Hematopoietic multipotent progenitor cell treated with erythropoietin and hydrocortisone succinate and interleukin-3 and kit ligand, for 6 days (in vitro differentiated cells): ENCODE data around the gene VPS11.
"Not testable (repeated sequence)": the region's sequence is repeated elsewhere in the genome, so short reads cannot be mapped to it uniquely, and the experiment has no call there.

Experiments used
- DNase-seq: peaks from one replicate; pipeline ENCODE4 v3.0.0-alpha.2; 2015

VPS11 gene

GRCh38 chr11:119084663-119085436, 17.2 kb downstream of the VPS11 start, which contains the start of gene HMBS:
Gene HMBS (plus strand): TSS chr11:119084881. CDS start chr11:119085034, 153 bp downstream.
- peak; percentile 97 for DNase-seq

DNA sequence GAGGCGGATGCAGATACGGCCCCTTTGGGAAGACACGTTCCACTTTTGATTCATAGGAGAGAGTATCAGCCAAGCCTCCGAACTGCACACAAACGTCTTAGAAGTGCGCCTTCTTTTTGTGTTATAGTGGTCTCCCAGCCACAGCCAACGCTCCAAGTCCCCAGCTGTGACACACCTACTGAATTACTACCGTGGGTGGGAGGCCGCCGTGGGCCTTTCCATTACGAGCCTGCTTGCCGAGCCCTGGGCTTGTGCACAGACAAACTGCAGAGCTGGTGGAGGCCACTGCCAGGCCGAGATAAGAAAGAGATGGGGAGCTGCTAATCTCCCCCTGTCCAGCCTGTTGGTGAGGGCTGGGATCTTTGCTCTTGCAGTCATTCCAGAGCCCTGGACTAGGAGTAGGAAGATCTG, 17.8 kb downstream of the VPS11 start:
- DNase-seq, result peak; percentile 91

GRCh38 chr11:119087123-119087522, 19.5 kb downstream of the VPS11 start:
- DNase-seq, result peak; percentile 75

DNA sequence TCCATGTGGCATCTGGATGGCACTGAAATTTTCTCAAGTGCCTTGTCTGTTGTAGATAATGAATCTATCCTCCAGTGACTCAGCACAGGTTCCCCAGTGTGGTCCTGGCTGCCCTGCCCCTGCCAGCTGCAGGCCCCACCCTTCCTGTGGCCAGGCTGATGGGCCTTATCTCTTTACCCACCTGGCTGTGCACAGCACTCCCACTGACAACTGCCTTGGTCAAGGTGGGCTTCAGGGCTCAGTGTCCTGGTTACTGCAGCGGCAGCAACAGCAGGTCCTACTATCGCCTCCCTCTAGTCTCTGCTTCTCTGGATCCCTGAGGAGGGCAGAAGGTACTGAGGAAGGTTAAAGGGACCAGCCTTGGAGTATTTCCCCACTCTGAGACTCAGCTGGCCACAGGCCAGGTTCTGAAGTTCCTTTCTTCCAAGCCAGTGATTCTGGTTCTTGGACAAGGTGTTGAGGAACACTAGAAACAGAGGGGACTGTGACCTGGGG, 20.2 kb downstream of the VPS11 start:
- DNase-seq, result peak; percentile 98

- no peak for DNase-seq
Observed at GRCh38 chr11:119088406-119088805, 20.8 kb downstream of the VPS11 start.

- peak; percentile 43 for DNase-seq
Observed at GRCh38 chr11:119089319-119089718, 21.7 kb downstream of the VPS11 start.

- peak; percentile 25 for DNase-seq
Observed at GRCh38 chr11:119091178-119091577, 23.6 kb downstream of the VPS11 start.

GRCh38 chr11:119091966-119092879, 24.6 kb downstream of the VPS11 start:
- peak; percentile 67 for DNase-seq

DNA sequence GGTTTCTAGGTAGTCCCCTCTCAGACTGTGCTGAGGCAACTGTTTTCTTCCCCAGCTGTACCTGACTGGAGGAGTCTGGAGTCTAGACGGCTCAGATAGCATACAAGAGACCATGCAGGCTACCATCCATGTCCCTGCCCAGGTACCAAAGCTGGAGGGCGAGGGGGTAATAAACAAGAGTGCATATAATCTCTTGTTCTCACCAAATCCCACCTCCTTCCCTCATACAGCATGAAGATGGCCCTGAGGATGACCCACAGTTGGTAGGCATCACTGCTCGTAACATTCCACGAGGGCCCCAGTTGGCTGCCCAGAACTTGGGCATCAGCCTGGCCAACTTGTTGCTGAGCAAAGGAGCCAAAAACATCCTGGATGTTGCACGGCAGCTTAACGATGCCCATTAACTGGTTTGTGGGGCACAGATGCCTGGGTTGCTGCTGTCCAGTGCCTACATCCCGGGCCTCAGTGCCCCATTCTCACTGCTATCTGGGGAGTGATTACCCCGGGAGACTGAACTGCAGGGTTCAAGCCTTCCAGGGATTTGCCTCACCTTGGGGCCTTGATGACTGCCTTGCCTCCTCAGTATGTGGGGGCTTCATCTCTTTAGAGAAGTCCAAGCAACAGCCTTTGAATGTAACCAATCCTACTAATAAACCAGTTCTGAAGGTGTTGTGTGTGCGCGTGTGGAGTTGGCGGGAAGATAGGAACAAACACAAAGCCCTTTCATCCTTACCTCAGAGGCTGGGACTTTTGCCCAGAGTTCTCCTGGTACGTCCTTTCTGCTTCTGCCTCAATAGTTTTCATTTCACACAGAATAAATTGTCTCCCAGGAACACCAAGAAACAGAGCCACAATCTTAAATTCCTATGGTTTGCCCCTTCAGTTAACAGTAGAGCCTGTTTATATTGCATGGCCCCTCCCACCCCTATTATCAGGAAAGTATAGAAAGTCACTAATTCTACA, 25.5 kb downstream of the VPS11 start:
- DNase-seq, result peak; percentile 56

DNA sequence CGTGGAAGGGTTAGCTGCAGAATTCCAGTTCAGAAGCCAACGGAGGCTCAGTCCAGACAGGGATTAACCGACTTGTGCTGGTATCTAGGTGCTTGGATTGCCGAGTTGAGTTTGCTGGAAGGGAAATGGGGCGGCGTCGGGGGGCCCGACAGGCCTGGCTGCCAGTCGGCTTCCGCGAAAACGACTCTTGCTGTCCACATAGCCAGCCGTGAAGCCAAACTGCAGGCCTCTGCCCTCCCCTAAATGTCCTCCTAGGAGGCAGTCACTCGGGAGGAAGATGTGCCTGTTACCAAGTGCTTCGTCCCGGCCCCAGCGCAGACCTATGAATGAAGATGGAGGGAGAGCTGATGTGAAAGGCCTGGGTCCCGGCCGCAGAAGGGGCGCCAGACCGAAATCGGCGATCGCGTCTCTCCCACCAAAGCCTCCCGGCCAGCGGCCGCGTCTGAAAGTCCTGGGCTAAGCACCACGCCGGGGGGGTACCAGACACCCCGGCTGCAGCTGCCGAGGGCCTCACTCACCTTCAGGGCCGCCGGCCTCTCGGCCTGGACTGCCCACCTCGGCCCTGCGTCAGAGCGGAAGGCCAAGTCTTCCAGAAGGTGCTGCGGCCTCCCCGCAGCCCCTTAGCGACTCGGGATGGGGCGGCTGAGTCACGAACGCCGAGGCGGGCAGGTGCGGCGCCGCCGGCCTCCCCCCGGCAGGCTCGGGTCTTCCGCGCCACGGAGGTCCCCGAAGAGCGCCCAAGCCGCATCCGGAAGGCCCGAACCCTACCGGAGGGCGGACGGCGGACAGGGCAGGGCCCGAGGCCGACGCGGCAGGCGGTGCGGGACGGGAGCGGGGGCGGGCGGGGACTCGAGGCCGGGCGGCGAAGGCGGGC, 26.6 kb downstream of the VPS11 start:
- DNase-seq, result peak; percentile 69

GRCh38 chr11:119094816-119095065, 27.1 kb downstream of the VPS11 start:
- DNase-seq, result peak; percentile 79

DNA sequence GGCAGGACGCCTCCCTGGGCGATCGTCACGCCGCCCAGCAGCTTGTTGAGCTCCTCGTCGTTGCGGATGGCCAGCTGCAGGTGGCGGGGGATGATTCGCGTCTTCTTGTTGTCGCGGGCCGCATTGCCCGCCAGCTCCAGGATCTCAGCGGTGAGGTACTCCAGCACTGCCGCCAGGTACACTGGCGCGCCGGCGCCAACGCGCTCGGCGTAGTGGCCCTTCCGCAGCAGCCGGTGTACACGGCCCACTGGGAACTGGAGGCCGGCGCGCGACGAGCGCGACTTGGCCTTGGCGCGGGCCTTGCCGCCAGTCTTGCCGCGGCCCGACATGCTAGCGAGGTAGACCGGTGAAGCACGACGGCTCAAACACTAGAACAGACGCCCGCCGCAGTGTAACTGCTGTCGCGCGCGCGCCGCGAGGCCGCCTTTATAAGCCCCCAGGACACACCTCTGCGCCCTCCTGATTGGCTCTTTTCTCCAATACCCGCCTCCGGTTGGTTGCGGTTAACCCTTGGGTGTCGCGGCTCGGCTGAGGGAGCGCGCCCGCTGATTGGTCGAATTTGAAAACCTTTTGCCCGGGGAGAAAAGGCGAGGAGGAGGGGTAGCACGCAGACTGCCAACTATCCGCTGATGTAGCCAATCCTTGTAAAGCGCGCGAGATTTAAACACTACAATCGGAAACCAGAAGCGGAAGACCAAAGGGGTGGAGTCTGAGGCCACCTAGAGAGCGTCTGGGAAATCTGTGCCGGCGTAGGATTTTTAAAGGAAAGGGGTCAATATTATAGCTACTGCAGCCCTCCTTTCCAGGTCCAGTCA, 27.7 kb downstream of the VPS11 start:
- peak; percentile 100 for DNase-seq

GRCh38 chr11:119099711-119100110, 32.1 kb downstream of the VPS11 start:
- peak; percentile 87 for DNase-seq

DNA sequence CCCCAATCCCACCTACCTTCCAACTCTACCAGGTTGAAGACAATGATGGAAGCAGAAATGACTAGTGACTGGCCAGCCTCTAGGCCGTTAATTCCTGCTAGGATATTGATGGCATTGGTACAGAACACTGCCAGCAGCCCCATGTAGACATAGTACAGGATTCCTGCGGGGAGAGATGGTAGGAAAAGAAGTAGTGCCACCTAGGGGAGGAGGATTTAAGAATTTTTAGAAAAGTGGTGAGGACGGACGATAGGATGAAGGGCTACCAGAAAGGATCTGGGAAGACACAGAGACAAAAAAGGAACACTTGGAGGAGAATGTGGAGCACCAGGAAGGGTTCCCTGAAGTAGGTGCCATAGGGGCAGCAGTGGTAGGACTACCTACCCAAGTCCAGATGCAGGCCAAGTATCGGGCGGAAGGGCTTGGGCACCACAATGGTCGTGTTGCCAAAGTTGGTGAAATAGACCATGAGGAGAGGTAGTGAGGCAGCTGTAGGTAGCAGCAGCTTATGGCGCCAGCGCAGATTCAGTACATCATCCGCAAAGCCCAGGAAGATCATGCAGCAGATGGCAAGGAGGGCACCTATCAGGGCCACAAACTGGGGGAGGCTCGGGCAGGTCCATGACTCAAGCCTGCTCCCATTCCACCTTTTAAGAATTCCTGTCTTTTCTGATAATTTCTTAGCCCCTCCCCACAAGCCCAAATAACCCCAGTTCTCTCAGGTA, 32.8 kb downstream of the VPS11 start:
- peak; percentile 76 for DNase-seq

GRCh38 chr11:119100994-119101758, 33.6 kb downstream of the VPS11 start:
- peak; percentile 46 for DNase-seq

DNA sequence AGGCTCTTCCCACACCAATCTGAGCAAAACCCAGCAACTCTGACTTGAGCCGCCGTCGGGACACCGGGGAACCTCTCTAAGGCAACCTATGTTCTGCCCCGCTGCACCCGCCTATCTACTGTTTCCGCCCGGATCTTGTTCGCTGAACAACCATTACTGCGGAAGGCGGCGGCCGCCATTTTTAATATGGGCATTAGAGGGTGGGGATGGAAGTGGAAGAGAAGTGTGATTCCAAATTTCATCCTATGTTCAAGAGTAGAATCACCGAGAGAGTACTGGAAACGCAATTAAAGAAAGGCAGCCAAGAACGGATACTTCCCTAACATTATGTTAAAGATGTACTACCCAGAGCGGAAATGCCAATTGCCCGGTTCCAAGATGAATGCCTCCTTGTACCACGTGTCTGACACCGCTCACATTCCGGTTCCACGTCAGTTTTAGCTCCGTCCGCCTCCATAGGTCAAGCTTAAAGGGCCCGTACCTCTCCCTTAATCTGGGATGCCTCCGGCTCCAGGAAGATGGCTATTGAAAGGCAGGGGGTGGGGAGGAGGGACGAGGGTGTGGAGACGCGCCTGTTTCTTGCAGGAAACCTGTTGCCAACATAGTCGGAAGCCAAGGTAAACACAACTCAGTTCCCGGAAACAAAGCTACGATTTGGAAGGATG, 34.3 kb downstream of the VPS11 start, which contains the start of gene DPAGT1:
Gene DPAGT1 (minus strand): TSS at position 95 of the 665 bp plus-strand sequence. CDS start 198 bp downstream, outside the sequence.
- DNase-seq, result peak; percentile 97

DNA sequence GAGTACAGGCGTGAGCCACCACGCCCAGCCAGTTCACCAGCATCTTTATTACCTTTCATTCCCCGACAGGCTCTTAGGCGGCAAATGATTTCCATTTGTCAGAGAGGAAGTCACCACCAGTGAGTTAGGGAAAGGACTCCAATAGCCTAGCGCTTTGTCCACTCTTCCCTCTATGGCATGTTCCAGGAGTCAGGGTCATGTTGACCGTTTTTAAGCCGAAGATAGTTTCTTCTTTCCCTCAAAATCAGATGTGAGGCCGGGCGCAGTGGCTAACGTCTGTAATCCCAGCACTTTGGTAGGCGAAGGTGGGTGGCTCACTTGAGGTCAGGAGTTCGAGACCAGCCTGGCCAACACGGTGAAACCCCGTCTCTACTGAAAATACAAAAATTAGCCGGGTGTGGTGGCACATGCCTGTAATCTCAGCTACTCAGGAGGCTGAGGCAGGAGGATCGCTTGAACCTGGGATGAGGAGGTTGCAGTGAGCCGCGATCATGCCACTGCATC, 35.6 kb downstream of the VPS11 start:
- not testable (repeated sequence) for DNase-seq

DNA sequence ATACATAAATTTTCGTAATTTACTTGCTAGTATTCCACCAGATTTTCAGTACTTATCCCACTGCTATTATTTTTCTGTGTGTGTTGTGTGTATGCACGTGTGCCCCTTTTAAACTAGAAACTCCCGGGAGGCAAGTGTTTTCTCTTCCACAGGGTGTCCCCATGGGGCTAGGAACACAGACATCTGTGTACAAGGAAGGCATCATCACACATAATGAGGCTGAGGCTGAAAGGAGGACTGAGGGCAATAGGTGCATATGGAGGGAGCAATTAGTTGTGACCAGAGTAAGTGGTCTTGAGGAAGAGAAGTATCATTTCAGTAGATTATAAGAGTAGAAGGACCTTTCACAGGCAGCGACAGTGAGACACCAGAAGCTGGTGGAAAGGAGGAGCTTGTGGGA, 36.2 kb downstream of the VPS11 start:
- peak; percentile 54 for DNase-seq
